Neural cell (in vitro differentiated cells): ENCODE measurements around the gene DCLK1. TPM values are rescaled to one million over a fixed set of nuclear protein-coding genes. Genes with fewer than 3 reads are reported as not detected.

Source experiments
- H2AFZ ChIP-seq: fragments of 200-600, 300-800 bp; sonication (generic), shearing (Covaris generic); 2 replicates; pipeline ENCODE4 v1.6.0; 2014; ENCODE audit warnings: low read depth, mild to moderate bottlenecking, antibody characterized with exemption, low read length, moderate library complexity
- H3F3A ChIP-seq: fragments of 200-600 bp; shearing (Covaris generic); 2 replicates; pipeline ENCODE4 v1.6.1; 2016; ENCODE audit warnings: mild to moderate bottlenecking, moderate library complexity, mixed read lengths, antibody characterized with exemption, low read length; ENCODE audit not compliant: insufficient read depth, poor library complexity, severe bottlenecking
- H3K27ac ChIP-seq: fragments of 200-600, 300-800 bp; sonication (generic), shearing (Covaris generic); 2 replicates; pipeline ENCODE4 v1.5.1; 2014; ENCODE audit warnings: mild to moderate bottlenecking, low read length, moderate library complexity
- H3K27me3 ChIP-seq: fragments of 300-800, 200-600 bp; sonication (generic), shearing (Covaris generic); 2 replicates; pipeline ENCODE4 v1.6.0; 2014; ENCODE audit warnings: mild to moderate bottlenecking, low read depth, low read length, moderate library complexity; ENCODE audit not compliant: insufficient read depth
- H3K36me3 ChIP-seq: fragments of 300-800, 200-600 bp; sonication (generic), shearing (Covaris generic); 2 replicates; pipeline ENCODE4 v1.5.1; 2014; ENCODE audit warnings: mild to moderate bottlenecking, antibody characterized with exemption, low read length, moderate library complexity; ENCODE audit not compliant: insufficient read depth
- H3K4me2 ChIP-seq: fragments of 300-800, 200-600 bp; sonication (generic), shearing (Covaris generic); 2 replicates; pipeline ENCODE4 v1.6.0; 2014; ENCODE audit warnings: mild to moderate bottlenecking, low read length
- H3K4me3 ChIP-seq: fragments of 300-800, 200-600 bp; sonication (generic), shearing (Covaris generic); 2 replicates; pipeline ENCODE4 v1.5.1; 2014; ENCODE audit warnings: mild to moderate bottlenecking, low read length, moderate library complexity
- H3K79me2 ChIP-seq: fragments of 200-600 bp; shearing (Covaris generic); replicated peaks from 2 replicates; pipeline ENCODE4 v1.6.0; 2014; ENCODE audit warnings: mild to moderate bottlenecking, low read length, moderate library complexity; ENCODE audit not compliant: insufficient read depth
- H3K9ac ChIP-seq: fragments of 300-800, 200-600 bp; sonication (generic), shearing (Covaris generic); 2 replicates; pipeline ENCODE4 v1.6.1; 2016; ENCODE audit warnings: mild to moderate bottlenecking, low read length, mixed read lengths
- H3K9me2 ChIP-seq: fragments of 200-600 bp; shearing (Covaris generic); 2 replicates; pipeline ENCODE4 v1.6.1; 2016; ENCODE audit warnings: mild to moderate bottlenecking, low read length, mixed read lengths; ENCODE audit not compliant: insufficient read depth
- H3K9me3 ChIP-seq: fragments of 200-600, 300-800 bp; sonication (generic), shearing (Covaris generic); 2 replicates; pipeline ENCODE4 v1.6.1; 2016; ENCODE audit warnings: mild to moderate bottlenecking, mixed run types, low read length, moderate library complexity, mixed read lengths
- H4K20me1 ChIP-seq: fragments of 200-600 bp; shearing (Covaris generic); 2 replicates; pipeline ENCODE4 v1.6.1; 2016; ENCODE audit warnings: mild to moderate bottlenecking, mixed run types; ENCODE audit not compliant: insufficient read depth
- CTCF ChIP-seq: fragments of 450-650 bp; IDR thresholded peaks from 2 replicates; pipeline ENCODE4 v1.5.1; 2014; ENCODE audit warnings: antibody characterized with exemption, mild to moderate bottlenecking, moderate library complexity; ENCODE audit not compliant: poor library complexity, severe bottlenecking
- EP300 ChIP-seq: fragments of 450-650 bp; conservative IDR thresholded peaks from 2 replicates; pipeline ENCODE4 v1.6.1; 2014; ENCODE audit warnings: antibody characterized with exemption, mild to moderate bottlenecking, moderate library complexity; ENCODE audit not compliant: poor library complexity, severe bottlenecking
- EZH2 ChIP-seq: fragments of 200-600, 300-800 bp; shearing (Covaris generic), sonication (generic); IDR thresholded peaks from 2 replicates; pipeline ENCODE4 v1.6.1; 2014; ENCODE audit warnings: antibody characterized with exemption, low read length, borderline replicate concordance, mild to moderate bottlenecking; ENCODE audit not compliant: insufficient read depth, poor library complexity, severe bottlenecking
- MXI1 ChIP-seq: fragments of 450-650 bp; conservative IDR thresholded peaks from 2 replicates; pipeline ENCODE4 v1.6.1; 2014; ENCODE audit warnings: antibody characterized with exemption, mild to moderate bottlenecking; ENCODE audit not compliant: poor library complexity, severe bottlenecking
- REST ChIP-seq: IDR thresholded peaks from 2 replicates; pipeline ENCODE4 v1.6.1; 2012; ENCODE audit warnings: borderline replicate concordance
- SMC3 ChIP-seq: fragments of 450-650 bp; conservative IDR thresholded peaks from 2 replicates; pipeline ENCODE4 v1.6.1; 2014; ENCODE audit warnings: antibody characterized with exemption, mild to moderate bottlenecking, moderate library complexity; ENCODE audit not compliant: poor library complexity
- polyA plus RNA-seq: library from polyadenylated mRNA; depleted of rRNA; stranded (reverse); fragments of >200 nt; gene quantifications from 2 replicates; pipeline ENCODE4 v1.2.3, GENCODE V29; 2014

Gene DCLK1
- polyA plus RNA-seq, 1 donor from 2014 or later, result 124 TPM

- Histone ChIP-seq H2AFZ (no peak overlapping the region), H3K9ac (no peak overlapping the region), H4K20me1 (no peaks in the 10 kb centered on the region), H3K36me3 (no peaks in the 10 kb centered on the region), H3K4me3 (no peak overlapping the region), H3F3A (no peaks in the 10 kb centered on the region), H3K9me2 (no peaks in the 10 kb centered on the region), H3K27ac (no peak overlapping the region), H3K9me3 (no peaks in the 10 kb centered on the region), H3K79me2 (no peaks in the 10 kb centered on the region), H3K27me3 (no peaks in the 10 kb centered on the region), H3K4me2 (no peak overlapping the region)
- TF ChIP-seq EZH2 (no peak), CTCF (no peak)
Measured at GRCh38 chr13:35723053-35723461, 408.1 kb downstream of the DCLK1 start.

- Histone ChIP-seq H3F3A (no peaks in the 10 kb centered on the region), H3K9ac (no peak overlapping the region), H3K36me3 (no peaks in the 10 kb centered on the region), H3K4me3 (no peak overlapping the region), H3K27ac (no peak overlapping the region), H3K9me3 (no peaks in the 10 kb centered on the region), H2AFZ (no peak overlapping the region), H4K20me1 (no peaks in the 10 kb centered on the region), H3K79me2 (no peaks in the 10 kb centered on the region), H3K9me2 (no peaks in the 10 kb centered on the region), H3K4me2 (no peak overlapping the region), H3K27me3 (no peaks in the 10 kb centered on the region)
- TF ChIP-seq EP300, result no peak
- TF ChIP-seq MXI1, result no peak
- TF ChIP-seq SMC3, result no peak
- TF ChIP-seq REST, result no peak
Measured at GRCh38 chr13:35722458-35723052, 408.6 kb downstream of the DCLK1 start.
